Endodermal cell (in vitro differentiated cells): ENCODE results near the gene RALGPS1. TPM values are rescaled to one million over a fixed set of nuclear protein-coding genes. Genes with fewer than 3 reads are reported as not detected.

Experiments used
- DNase-seq: peaks from one replicate; pipeline ENCODE4 v3.0.0-alpha.2; 2017
- H3K27ac ChIP-seq: 2 replicates; pipeline ENCODE4 v1.5.1; 2013; ENCODE audit warnings: mild to moderate bottlenecking, low read depth, low read length, moderate library complexity
- H3K27me3 ChIP-seq: 2 replicates; pipeline ENCODE4 v1.6.1; 2013; ENCODE audit warnings: mild to moderate bottlenecking, low read length, moderate library complexity; ENCODE audit not compliant: insufficient read depth, control insufficient read depth, poor library complexity, severe bottlenecking
- H3K36me3 ChIP-seq: 2 replicates; pipeline ENCODE4 v1.7.0; 2013; ENCODE audit warnings: mild to moderate bottlenecking, low read length, moderate library complexity; ENCODE audit not compliant: control insufficient read depth, insufficient read depth
- H3K4me1 ChIP-seq: one replicate; pipeline ENCODE4 v1.7.0; 2013; ENCODE audit warnings: low read length; ENCODE audit not compliant: control insufficient read depth, insufficient read depth
- H3K4me3 ChIP-seq: 2 replicates; pipeline ENCODE4 v1.5.1; 2013; ENCODE audit warnings: mild to moderate bottlenecking, low read length, moderate library complexity
- H3K9ac ChIP-seq: 2 replicates; pipeline ENCODE4 v1.6.1; 2013; ENCODE audit warnings: mild to moderate bottlenecking, low read length, moderate library complexity; ENCODE audit not compliant: poor library complexity, severe bottlenecking; ENCODE audit errors: extremely low read depth
- H3K9me3 ChIP-seq: 2 replicates; pipeline ENCODE4 v1.6.1; 2013; ENCODE audit warnings: mild to moderate bottlenecking, low read length, moderate library complexity; ENCODE audit not compliant: control insufficient read depth
- H3K27ac Mint-ChIP-seq: 2 replicates; pipeline ENCODE4 v1.8.0; 2020; ENCODE audit warnings: mixed read lengths
- H3K27me3 Mint-ChIP-seq: 2 replicates; pipeline ENCODE4 v1.8.0; 2021; ENCODE audit warnings: mild to moderate bottlenecking, mixed read lengths; ENCODE audit not compliant: insufficient read depth
- H3K36me3 Mint-ChIP-seq: 2 replicates; pipeline ENCODE4 v1.8.0; 2020; ENCODE audit warnings: low read depth, mixed read lengths
- H3K4me1 Mint-ChIP-seq: 2 replicates; pipeline ENCODE4 v1.8.0; 2020; ENCODE audit warnings: mixed read lengths
- H3K4me3 Mint-ChIP-seq: 2 replicates; pipeline ENCODE4 v1.8.0; 2020; ENCODE audit warnings: mild to moderate bottlenecking, moderate library complexity, mixed read lengths
- H3K9me3 Mint-ChIP-seq: 2 replicates; pipeline ENCODE4 v1.8.0; 2020; ENCODE audit warnings: mild to moderate bottlenecking, mixed read lengths
- CTCF ChIP-seq: fragments of 200-600 bp; sonication (generic); conservative IDR thresholded peaks from 2 replicates; pipeline ENCODE4 v1.5.0; 2021; ENCODE audit warnings: antibody characterized with exemption, mild to moderate bottlenecking
- WGBS, 2 experiments: methylation state at CpG; one replicate each; pipeline versions ENCODE4 v1.1.5 to v1.1.7; 2013; ENCODE audit warnings: missing lambda C conversion rate in 2 of 2, mixed read lengths in 1 of 2; ENCODE audit not compliant: insufficient coverage in 1 of 2, insufficient read length in 1 of 2; 5-methylcytosine and 5-hydroxymethylcytosine counted together
- total RNA-seq, 2 donors: library from RNA; stranded (reverse); fragmentation: NEBNext Ultra II Directional in 1 of 2; extraction: Animal tissue kit (Norgen Biotek cat#: 25700) in 1 of 2; gene quantifications; 2 replicates in 1 of 2; 3 replicates in 1 of 2; pipeline ENCODE4 v1.2.1, GENCODE V29; 2021

The RALGPS1 gene
- total RNA-seq, 2 donors from 2014 or later: 23.3 to 25.0 TPM

DNA sequence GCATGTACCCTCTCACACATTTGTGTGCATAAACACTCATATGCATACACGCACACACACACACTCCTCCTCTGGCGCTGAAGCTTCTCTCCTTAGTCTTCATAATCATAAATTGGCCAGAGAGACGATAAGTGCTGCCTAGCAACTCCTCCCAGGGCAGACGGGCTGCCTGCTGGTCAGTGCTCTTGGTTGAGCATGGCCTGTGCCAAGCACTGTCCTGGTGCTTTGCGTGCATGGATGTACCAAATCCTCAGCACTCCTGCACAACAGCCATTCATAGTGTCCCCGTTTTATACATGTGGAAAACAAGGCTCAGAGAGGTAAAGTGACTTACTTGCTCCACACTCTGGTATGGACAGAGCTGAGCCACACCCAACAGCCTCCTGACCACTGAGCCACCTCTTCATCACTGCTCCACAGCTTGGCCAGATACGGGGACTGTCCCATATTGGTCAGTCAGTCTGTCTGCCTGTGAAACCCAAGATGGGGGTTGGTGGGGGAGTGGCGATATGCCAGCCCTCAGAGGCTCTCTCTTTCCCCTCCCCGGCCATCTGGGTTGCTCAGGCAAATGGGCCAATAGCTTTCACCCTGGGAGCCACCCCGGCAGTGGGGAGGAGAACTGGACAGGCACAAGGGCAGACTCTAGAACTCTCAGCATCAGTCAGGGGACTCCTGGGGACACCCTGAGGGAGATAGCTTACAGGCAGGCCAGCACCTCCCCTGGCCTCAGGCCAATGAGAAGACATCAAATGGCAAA, 285.7 kb downstream of the RALGPS1 start:
- Histone ChIP-seq H3K9me3 (no peaks in the 10 kb centered on the region), H3K27ac (no peak overlapping the region), H3K4me3 (no peak overlapping the region), H3K9ac (no peak overlapping the region), H3K4me1 (no peaks in the 10 kb centered on the region), H3K36me3 (no peaks in the 10 kb centered on the region), H3K27me3 (no peaks in the 10 kb centered on the region)
- Mint-ChIP-seq H3K36me3 (peaks cover 2% of the 10 kb centered on the region), H3K4me3 (no peak overlapping the region), H3K27me3 (no peaks in the 10 kb centered on the region), H3K27ac (no peak overlapping the region), H3K9me3 (no peaks in the 10 kb centered on the region), H3K4me1 (peaks cover 2% of the 10 kb centered on the region)
- no peak for DNase-seq
- no peak for TF ChIP-seq CTCF
- WGBS, 2 experiments: 83 to 87% methylated on average over 8 to 10 of the region's 10 CpGs

DNA sequence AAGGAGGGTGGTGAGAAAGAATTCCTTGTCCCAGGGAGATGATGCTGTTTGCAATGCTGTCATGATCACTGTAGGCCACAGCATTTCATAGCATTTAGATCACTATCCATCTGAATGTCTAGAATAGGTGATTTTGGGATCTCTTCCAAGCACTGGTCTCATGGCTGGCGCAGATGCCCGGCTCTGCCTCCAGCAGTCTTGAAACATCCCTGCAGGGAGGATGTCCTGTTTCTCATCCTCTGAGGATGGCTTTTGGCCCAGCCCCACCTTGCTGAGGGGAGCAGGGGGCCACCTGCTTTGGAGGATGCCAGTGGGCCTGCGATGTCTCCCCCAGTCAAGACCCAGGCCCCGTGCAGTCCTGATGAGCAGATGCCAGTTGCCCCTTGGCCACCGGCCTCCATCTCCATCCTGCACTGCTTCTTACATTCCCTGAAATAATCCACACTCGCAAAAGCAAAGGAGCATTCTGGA, 286.5 kb downstream of the RALGPS1 start:
- H3K27me3 Mint-ChIP-seq: no peaks in the 10 kb centered on the region
- no peak for TF ChIP-seq CTCF
- H3K36me3 Mint-ChIP-seq: no peaks in the 10 kb centered on the region
- no peaks in the 10 kb centered on the region for H3K36me3 ChIP-seq
- H3K27ac ChIP-seq: no peak overlapping the region
- H3K4me1 Mint-ChIP-seq: peaks cover 2% of the 10 kb centered on the region
- no peaks in the 10 kb centered on the region for H3K9me3 ChIP-seq
- no peaks in the 10 kb centered on the region for H3K27me3 ChIP-seq
- H3K4me3 Mint-ChIP-seq: no peak overlapping the region
- no peaks in the 10 kb centered on the region for H3K9me3 Mint-ChIP-seq
- 95 to 100% methylated on average over 6 of the region's 6 CpGs for WGBS, 2 experiments
- no peaks in the 10 kb centered on the region for H3K4me1 ChIP-seq
- H3K4me3 ChIP-seq: no peak overlapping the region
- H3K27ac Mint-ChIP-seq: no peak overlapping the region
- no peak for DNase-seq
- no peak overlapping the region for H3K9ac ChIP-seq

- Histone ChIP-seq H3K9me3 (no peaks in the 10 kb centered on the region), H3K27me3 (no peaks in the 10 kb centered on the region), H3K36me3 (no peaks in the 10 kb centered on the region), H3K9ac (no peak overlapping the region), H3K27ac (no peak overlapping the region), H3K4me3 (no peak overlapping the region), H3K4me1 (no peaks in the 10 kb centered on the region)
- WGBS, 2 experiments: 96% methylated on average over 11 of the region's 11 CpGs; no CpG with 5 or more reads in 1 of the 2 experiments
- no peak for TF ChIP-seq CTCF
- Mint-ChIP-seq H3K27ac (no peak overlapping the region), H3K36me3 (no peaks in the 10 kb centered on the region), H3K27me3 (no peaks in the 10 kb centered on the region), H3K4me1 (peaks cover 2% of the 10 kb centered on the region), H3K4me3 (no peak overlapping the region), H3K9me3 (no peaks in the 10 kb centered on the region)
- no peak for DNase-seq
Measured at GRCh38 chr9:127201731-127202130, 287.1 kb downstream of the RALGPS1 start.
